ENCODE data around the gene SORBS1.
A peak's percentile ranks its signal among the peaks of the same experiment; 100 is the strongest.

The SORBS1 gene

GRCh38 chr10:95391164-95391563, 170.0 kb downstream of the SORBS1 start:
- peak overlapping the region; percentile 42 for H3K27ac ChIP-seq (ENCODE audit: low read length)
- no peak overlapping the region for H3K4me3 ChIP-seq (ENCODE audit: low read length in 2 of 2)
- H3K9me3 ChIP-seq (ENCODE audit: control insufficient read depth in 2 of 2, low read length in 2 of 2) = no peaks in the 10 kb centered on the region
- H3K27me3 ChIP-seq (ENCODE audit: control insufficient read depth in 1 of 2, insufficient read depth in 2 of 2, low read length in 2 of 2) = no peaks in the 10 kb centered on the region
- H3K36me3 ChIP-seq (ENCODE audit: control insufficient read depth in 2 of 2, insufficient read depth in 2 of 2, low read length in 2 of 2) = peaks cover 34 to 45% of the 10 kb centered on the region in 2 donors
- no peak overlapping the region for H3K9ac ChIP-seq (ENCODE audit: low read length in 2 of 2)
- H3K4me1 ChIP-seq (ENCODE audit: control insufficient read depth, insufficient read depth, low read length) = peaks cover 63% of the 10 kb centered on the region

GRCh38 chr10:95389982-95390381, 171.2 kb downstream of the SORBS1 start:
- Histone ChIP-seq H3K4me3 (ENCODE audit: low read length in 2 of 2) (no peak overlapping the region), H3K27ac (ENCODE audit: low read length) (peak overlapping the region; percentile 55), H3K36me3 (ENCODE audit: control insufficient read depth in 2 of 2, insufficient read depth in 2 of 2, low read length in 2 of 2) (peaks cover 26 to 44% of the 10 kb centered on the region in 2 donors), H3K9me3 (ENCODE audit: control insufficient read depth in 2 of 2, low read length in 2 of 2) (no peaks in the 10 kb centered on the region), H3K4me1 (ENCODE audit: control insufficient read depth, insufficient read depth, low read length) (peaks cover 60% of the 10 kb centered on the region), H3K27me3 (ENCODE audit: control insufficient read depth in 1 of 2, insufficient read depth in 2 of 2, low read length in 2 of 2) (no peaks in the 10 kb centered on the region), H3K9ac (ENCODE audit: low read length in 2 of 2) (no peak overlapping the region)

DNA sequence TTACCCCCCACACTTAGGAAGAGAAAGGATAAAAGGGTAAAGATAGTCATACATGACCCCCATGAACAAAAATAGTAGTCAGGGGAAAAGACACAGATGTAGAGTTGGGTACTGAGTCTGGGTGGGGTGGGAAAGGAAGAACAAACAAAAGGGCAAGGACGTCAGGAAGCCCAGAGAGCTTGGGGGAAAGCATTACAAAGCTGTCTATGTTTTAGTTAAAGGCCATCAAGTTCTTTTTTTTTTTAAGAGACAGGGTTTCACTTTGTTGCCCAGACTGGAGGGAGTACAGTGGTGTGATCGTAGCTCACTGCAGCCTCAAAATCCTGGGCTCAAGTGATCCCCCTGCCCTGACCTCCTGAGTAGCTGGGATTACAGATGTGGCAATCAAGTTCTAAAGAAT, 172.0 kb downstream of the SORBS1 start:
- Histone ChIP-seq H3K9ac (ENCODE audit: low read length in 2 of 2) (peak overlapping the region in 1 of 2 donors; percentile 21), H3K4me3 (ENCODE audit: low read length in 2 of 2) (no peak overlapping the region), H3K27ac (ENCODE audit: low read length) (peak overlapping the region; percentile 55), H3K27me3 (ENCODE audit: control insufficient read depth in 1 of 2, insufficient read depth in 2 of 2, low read length in 2 of 2) (no peaks in the 10 kb centered on the region), H3K4me1 (ENCODE audit: control insufficient read depth, insufficient read depth, low read length) (peaks cover 61% of the 10 kb centered on the region), H3K36me3 (ENCODE audit: control insufficient read depth in 2 of 2, insufficient read depth in 2 of 2, low read length in 2 of 2) (peaks cover 30 to 46% of the 10 kb centered on the region in 2 donors), H3K9me3 (ENCODE audit: control insufficient read depth in 2 of 2, low read length in 2 of 2) (no peaks in the 10 kb centered on the region)

- H3K4me3 ChIP-seq (ENCODE audit: low read length in 2 of 2) = no peak overlapping the region
- peaks cover 65% of the 10 kb centered on the region for H3K4me1 ChIP-seq (ENCODE audit: control insufficient read depth, insufficient read depth, low read length)
- H3K9ac ChIP-seq (ENCODE audit: low read length in 2 of 2) = peak overlapping the region in 1 of 2 donors; percentile 18
- no peaks in the 10 kb centered on the region for H3K9me3 ChIP-seq (ENCODE audit: control insufficient read depth in 2 of 2, low read length in 2 of 2)
- H3K27ac ChIP-seq (ENCODE audit: low read length) = peak overlapping the region; percentile 55
- peaks cover 33 to 50% of the 10 kb centered on the region in 2 donors for H3K36me3 ChIP-seq (ENCODE audit: control insufficient read depth in 2 of 2, insufficient read depth in 2 of 2, low read length in 2 of 2)
- H3K27me3 ChIP-seq (ENCODE audit: control insufficient read depth in 1 of 2, insufficient read depth in 2 of 2, low read length in 2 of 2) = no peaks in the 10 kb centered on the region
Measured at GRCh38 chr10:95388539-95388938, 172.6 kb downstream of the SORBS1 start.

DNA sequence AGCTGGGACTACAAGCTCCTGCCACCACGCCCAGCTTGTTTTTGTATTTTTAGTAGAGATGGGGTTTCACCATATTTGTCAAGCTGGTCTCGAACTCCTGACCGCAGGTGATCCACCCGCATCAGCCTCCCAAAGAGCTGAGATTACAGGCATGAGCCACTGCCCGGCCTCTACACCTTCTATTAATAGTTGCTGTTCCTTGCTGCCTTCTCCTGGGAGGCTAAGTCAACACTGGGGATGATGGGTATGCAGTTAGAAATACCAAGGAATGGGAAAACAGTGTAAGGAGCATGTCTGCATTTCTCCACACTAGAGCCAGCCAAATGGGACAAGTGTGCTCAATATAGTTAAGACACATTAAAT, 173.1 kb downstream of the SORBS1 start:
- H3K27ac ChIP-seq (ENCODE audit: low read length) = peak overlapping the region; percentile 55
- peaks cover 29 to 46% of the 10 kb centered on the region in 2 donors for H3K36me3 ChIP-seq (ENCODE audit: control insufficient read depth in 2 of 2, insufficient read depth in 2 of 2, low read length in 2 of 2)
- peaks cover 60% of the 10 kb centered on the region for H3K4me1 ChIP-seq (ENCODE audit: control insufficient read depth, insufficient read depth, low read length)

GRCh38 chr10:95384011-95384704, 177.0 kb downstream of the SORBS1 start:
- Histone ChIP-seq H3K4me1 (ENCODE audit: control insufficient read depth, insufficient read depth, low read length) (peaks cover 47% of the 10 kb centered on the region), H3K9ac (ENCODE audit: low read length in 2 of 2) (no peak overlapping the region), H3K4me3 (ENCODE audit: low read length in 2 of 2) (no peak overlapping the region), H3K9me3 (ENCODE audit: control insufficient read depth in 2 of 2, low read length in 2 of 2) (no peaks in the 10 kb centered on the region), H3K27me3 (ENCODE audit: control insufficient read depth in 1 of 2, insufficient read depth in 2 of 2, low read length in 2 of 2) (no peaks in the 10 kb centered on the region), H3K27ac (ENCODE audit: low read length) (peak overlapping the region; percentile 50), H3K36me3 (ENCODE audit: control insufficient read depth in 2 of 2, insufficient read depth in 2 of 2, low read length in 2 of 2) (peaks cover 44 to 63% of the 10 kb centered on the region in 2 donors)

More for the DNA sequence above, 173.1 kb downstream of the SORBS1 start:
- Histone ChIP-seq H3K27me3 (ENCODE audit: control insufficient read depth in 1 of 2, insufficient read depth in 2 of 2, low read length in 2 of 2) (no peaks in the 10 kb centered on the region), H3K9me3 (ENCODE audit: control insufficient read depth in 2 of 2, low read length in 2 of 2) (no peaks in the 10 kb centered on the region), H3K4me3 (ENCODE audit: low read length in 2 of 2) (no peak overlapping the region), H3K9ac (ENCODE audit: low read length in 2 of 2) (peak overlapping the region in 1 of 2 donors; percentile 18)

GRCh38 chr10:95382596-95382995, 178.6 kb downstream of the SORBS1 start:
- peak overlapping the region; percentile 53 for H3K27ac ChIP-seq (ENCODE audit: low read length)
- H3K4me3 ChIP-seq (ENCODE audit: low read length in 2 of 2) = no peak overlapping the region
- no peak overlapping the region for H3K9ac ChIP-seq (ENCODE audit: low read length in 2 of 2)
- H3K4me1 ChIP-seq (ENCODE audit: control insufficient read depth, insufficient read depth, low read length) = peaks cover 43% of the 10 kb centered on the region
- no peaks in the 10 kb centered on the region for H3K27me3 ChIP-seq (ENCODE audit: control insufficient read depth in 1 of 2, insufficient read depth in 2 of 2, low read length in 2 of 2)
- peaks cover 46 to 57% of the 10 kb centered on the region in 2 donors for H3K36me3 ChIP-seq (ENCODE audit: control insufficient read depth in 2 of 2, insufficient read depth in 2 of 2, low read length in 2 of 2)
- H3K9me3 ChIP-seq (ENCODE audit: control insufficient read depth in 2 of 2, low read length in 2 of 2) = no peaks in the 10 kb centered on the region

GRCh38 chr10:95382174-95382573, 179.0 kb downstream of the SORBS1 start:
- H3K27ac ChIP-seq (ENCODE audit: low read length) = peak overlapping the region; percentile 53
- no peak overlapping the region for H3K9ac ChIP-seq (ENCODE audit: low read length in 2 of 2)
- no peaks in the 10 kb centered on the region for H3K9me3 ChIP-seq (ENCODE audit: control insufficient read depth in 2 of 2, low read length in 2 of 2)
- no peaks in the 10 kb centered on the region for H3K27me3 ChIP-seq (ENCODE audit: control insufficient read depth in 1 of 2, insufficient read depth in 2 of 2, low read length in 2 of 2)
- H3K4me1 ChIP-seq (ENCODE audit: control insufficient read depth, insufficient read depth, low read length) = peaks cover 44% of the 10 kb centered on the region
- peaks cover 46 to 54% of the 10 kb centered on the region in 2 donors for H3K36me3 ChIP-seq (ENCODE audit: control insufficient read depth in 2 of 2, insufficient read depth in 2 of 2, low read length in 2 of 2)
- H3K4me3 ChIP-seq (ENCODE audit: low read length in 2 of 2) = no peak overlapping the region

DNA sequence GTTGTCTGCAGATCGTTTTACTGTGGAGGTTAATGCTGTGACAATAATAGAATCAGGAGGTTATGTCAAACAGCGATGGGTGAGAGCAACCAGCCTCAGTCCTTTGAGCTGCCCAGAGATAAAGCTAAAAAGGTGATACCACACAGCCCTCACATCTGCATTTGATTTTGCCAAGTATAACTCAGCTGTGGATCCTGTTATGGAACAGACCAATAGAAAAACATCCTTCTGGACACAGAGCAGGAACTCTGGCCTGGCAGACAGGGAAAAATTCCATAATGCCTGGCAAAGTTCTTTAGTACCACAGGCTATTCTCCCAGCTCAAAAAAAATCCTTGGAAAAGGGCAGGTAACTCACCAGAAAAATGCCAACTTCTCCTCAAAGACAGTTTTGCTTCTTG, 183.2 kb downstream of the SORBS1 start:
- H3K4me1 ChIP-seq (ENCODE audit: control insufficient read depth, insufficient read depth, low read length) = peaks cover 44% of the 10 kb centered on the region
- peak overlapping the region; percentile 46 for H3K27ac ChIP-seq (ENCODE audit: low read length)
- H3K36me3 ChIP-seq (ENCODE audit: control insufficient read depth in 2 of 2, insufficient read depth in 2 of 2, low read length in 2 of 2) = peaks cover 36 to 55% of the 10 kb centered on the region in 2 donors
- H3K9me3 ChIP-seq (ENCODE audit: control insufficient read depth in 2 of 2, low read length in 2 of 2) = no peaks in the 10 kb centered on the region
- H3K27me3 ChIP-seq (ENCODE audit: control insufficient read depth in 1 of 2, insufficient read depth in 2 of 2, low read length in 2 of 2) = no peaks in the 10 kb centered on the region
- peak overlapping the region in 1 of 2 donors; percentile 19 for H3K9ac ChIP-seq (ENCODE audit: low read length in 2 of 2)
- no peak overlapping the region for H3K4me3 ChIP-seq (ENCODE audit: low read length in 2 of 2)

GRCh38 chr10:95375418-95375817, 185.8 kb downstream of the SORBS1 start:
- Histone ChIP-seq H3K4me1 (ENCODE audit: control insufficient read depth, insufficient read depth, low read length) (peaks cover 38% of the 10 kb centered on the region), H3K36me3 (ENCODE audit: control insufficient read depth in 2 of 2, insufficient read depth in 2 of 2, low read length in 2 of 2) (peaks cover 27 to 48% of the 10 kb centered on the region in 2 donors), H3K27me3 (ENCODE audit: control insufficient read depth in 1 of 2, insufficient read depth in 2 of 2, low read length in 2 of 2) (no peaks in the 10 kb centered on the region), H3K9ac (ENCODE audit: low read length in 2 of 2) (no peak overlapping the region), H3K4me3 (ENCODE audit: low read length in 2 of 2) (no peak overlapping the region), H3K27ac (ENCODE audit: low read length) (no peak overlapping the region), H3K9me3 (ENCODE audit: control insufficient read depth in 2 of 2, low read length in 2 of 2) (no peaks in the 10 kb centered on the region)

GRCh38 chr10:95374597-95375209, 186.5 kb downstream of the SORBS1 start:
- H3K4me1 ChIP-seq (ENCODE audit: control insufficient read depth, insufficient read depth, low read length) = peaks cover 38% of the 10 kb centered on the region
- H3K36me3 ChIP-seq (ENCODE audit: control insufficient read depth in 2 of 2, insufficient read depth in 2 of 2, low read length in 2 of 2) = peaks cover 23 to 41% of the 10 kb centered on the region in 2 donors
- no peak overlapping the region for H3K4me3 ChIP-seq (ENCODE audit: low read length in 2 of 2)
- no peaks in the 10 kb centered on the region for H3K27me3 ChIP-seq (ENCODE audit: control insufficient read depth in 1 of 2, insufficient read depth in 2 of 2, low read length in 2 of 2)
- H3K9me3 ChIP-seq (ENCODE audit: control insufficient read depth in 2 of 2, low read length in 2 of 2) = no peaks in the 10 kb centered on the region
- no peak overlapping the region for H3K27ac ChIP-seq (ENCODE audit: low read length)
- no peak overlapping the region for H3K9ac ChIP-seq (ENCODE audit: low read length in 2 of 2)

Data from stomach smooth muscle (tissue), 2 donors.